ENCODE measurements around the gene GRM4. TPM values are rescaled to one million over a fixed set of nuclear protein-coding genes. Genes with fewer than 3 reads are reported as not detected.

The GRM4 gene
- total RNA-seq, 1 experiment from 2014 or later: not detected

- no TSS peak for BruUV-seq (replicated peaks)
- peak; percentile 100 for TF ChIP-seq CTCF (IDR thresholded peaks at IDR 0.05; ENCODE audit: unreplicated experiment)
- no peak overlapping the region for H3K27ac Mint-ChIP-seq (ENCODE audit: unreplicated experiment)
- CTCF ChIA-PET: interaction anchor here (0.7 to 4.2 kb wide), 6 partner anchors 9 to 260 kb away, joined by 3 to 37 read pairs (median 4); no protein-coding TSS in a partner anchor
- peak overlapping the region; percentile 60 for H3K4me3 Mint-ChIP-seq (ENCODE audit: low read depth, unreplicated experiment)
- H3K27me3 Mint-ChIP-seq (ENCODE audit: unreplicated experiment): peaks cover 94% of the 10 kb centered on the region
- peak; percentile 91 for DNase-seq
- H3K4me1 Mint-ChIP-seq (ENCODE audit: low read depth, unreplicated experiment): peaks cover 9% of the 10 kb centered on the region
- intact Hi-C loops (cut with micrococcal nuclease; ENCODE audit: unreplicated experiment): loop anchor here (2.0 to 5.0 kb wide), 3 partner anchors 100 to 568 kb away; no protein-coding TSS in a partner anchor
- no peaks in the 10 kb centered on the region for H3K36me3 Mint-ChIP-seq (ENCODE audit: insufficient read depth, unreplicated experiment)
- H3K9me3 Mint-ChIP-seq (ENCODE audit: low read depth, unreplicated experiment): no peaks in the 10 kb centered on the region
These were observed 9.0 kb upstream of the GRM4 start for GRCh38 chr6:34154668-34155447.

- no peak for DNase-seq
- CTCF ChIA-PET: interaction anchor here (0.6 to 2.0 kb wide), 3 partner anchors 23 to 262 kb away, joined by 5 to 9 read pairs (median 6); no protein-coding TSS in a partner anchor
- peaks cover 9% of the 10 kb centered on the region for H3K4me1 Mint-ChIP-seq (ENCODE audit: low read depth, unreplicated experiment)
These were observed 7.1 kb upstream of the GRM4 start for GRCh38 chr6:34152806-34153520.

DNA sequence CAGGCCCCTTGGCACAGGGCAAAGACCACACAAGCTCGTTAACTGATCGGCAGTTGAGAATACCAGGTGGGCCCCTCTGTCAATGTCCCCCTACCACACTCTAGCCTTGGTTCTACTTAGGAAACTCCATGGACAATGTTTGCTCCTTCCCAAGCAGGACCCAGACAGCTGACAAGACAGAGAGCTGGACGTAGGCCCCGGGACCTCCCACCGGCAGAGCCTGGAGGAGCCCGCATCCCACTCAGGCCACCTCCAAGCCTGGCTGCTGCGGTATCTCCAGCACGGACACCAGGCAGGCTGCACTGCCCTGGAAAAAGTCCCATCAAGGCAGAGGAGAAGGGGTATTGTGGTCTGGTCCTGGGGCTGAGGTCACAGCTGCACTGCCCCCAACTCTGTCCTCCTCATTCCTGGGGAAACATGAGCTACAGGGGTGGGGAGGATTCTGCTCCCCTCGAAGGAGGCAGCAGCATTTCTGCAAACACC is 6.2 kb upstream of the GRM4 start:
- BruUV-seq (replicated peaks): no TSS peak
- Mint-ChIP-seq H3K4me1 (ENCODE audit: low read depth, unreplicated experiment) (peaks cover 9% of the 10 kb centered on the region), H3K27me3 (ENCODE audit: unreplicated experiment) (peaks cover 100% of the 10 kb centered on the region), H3K36me3 (ENCODE audit: insufficient read depth, unreplicated experiment) (no peaks in the 10 kb centered on the region), H3K9me3 (ENCODE audit: low read depth, unreplicated experiment) (no peaks in the 10 kb centered on the region), H3K27ac (ENCODE audit: unreplicated experiment) (no peak overlapping the region), H3K4me3 (ENCODE audit: low read depth, unreplicated experiment) (no peak overlapping the region)
- CTCF ChIA-PET: interaction anchor here (2.0 kb wide), 1 partner anchor 97 kb away, joined by 9 read pairs; no protein-coding TSS in a partner anchor
- no peak for TF ChIP-seq CTCF (IDR thresholded peaks at IDR 0.05; ENCODE audit: unreplicated experiment)
- intact Hi-C loops (cut with micrococcal nuclease; ENCODE audit: unreplicated experiment): loop anchor here (5.0 kb wide), 1 partner anchor 565 kb away; no protein-coding TSS in a partner anchor
- DNase-seq: no peak

More at GRCh38 chr6:34152806-34153520, 7.1 kb upstream of the GRM4 start:
- intact Hi-C loops (cut with micrococcal nuclease; ENCODE audit: unreplicated experiment): loop anchor here (5.0 kb wide), 1 partner anchor 566 kb away; no protein-coding TSS in a partner anchor
- Mint-ChIP-seq H3K4me3 (ENCODE audit: low read depth, unreplicated experiment) (no peak overlapping the region), H3K36me3 (ENCODE audit: insufficient read depth, unreplicated experiment) (no peaks in the 10 kb centered on the region), H3K9me3 (ENCODE audit: low read depth, unreplicated experiment) (no peaks in the 10 kb centered on the region), H3K27me3 (ENCODE audit: unreplicated experiment) (peaks cover 100% of the 10 kb centered on the region), H3K27ac (ENCODE audit: unreplicated experiment) (no peak overlapping the region)
- TF ChIP-seq CTCF (IDR thresholded peaks at IDR 0.05; ENCODE audit: unreplicated experiment): no peak
- BruUV-seq (replicated peaks): no TSS peak

GRCh38 chr6:34151321-34152041 is 5.6 kb upstream of the GRM4 start:
- CTCF ChIA-PET: interaction anchor here (0.5 to 2.0 kb wide), 2 partner anchors 96 to 481 kb away, joined by 4 to 9 read pairs; no protein-coding TSS in a partner anchor
- Mint-ChIP-seq H3K27me3 (ENCODE audit: unreplicated experiment) (peaks cover 100% of the 10 kb centered on the region), H3K4me3 (ENCODE audit: low read depth, unreplicated experiment) (no peak overlapping the region)

More at GRCh38 chr6:34151321-34152041, 5.6 kb upstream of the GRM4 start:
- H3K9me3 Mint-ChIP-seq (ENCODE audit: low read depth, unreplicated experiment): no peaks in the 10 kb centered on the region
- intact Hi-C loops (cut with micrococcal nuclease; ENCODE audit: unreplicated experiment): loop anchor here (5.0 kb wide), 1 partner anchor 564 kb away; no protein-coding TSS in a partner anchor
- H3K27ac Mint-ChIP-seq (ENCODE audit: unreplicated experiment): no peak overlapping the region
- no TSS peak for BruUV-seq (replicated peaks)
- DNase-seq: peak; percentile 75
- H3K36me3 Mint-ChIP-seq (ENCODE audit: insufficient read depth, unreplicated experiment): no peaks in the 10 kb centered on the region
- TF ChIP-seq CTCF (IDR thresholded peaks at IDR 0.05; ENCODE audit: unreplicated experiment): peak; percentile 71
- H3K4me1 Mint-ChIP-seq (ENCODE audit: low read depth, unreplicated experiment): peaks cover 9% of the 10 kb centered on the region
